ENCODE data around the gene TMEM184A.

DNA sequence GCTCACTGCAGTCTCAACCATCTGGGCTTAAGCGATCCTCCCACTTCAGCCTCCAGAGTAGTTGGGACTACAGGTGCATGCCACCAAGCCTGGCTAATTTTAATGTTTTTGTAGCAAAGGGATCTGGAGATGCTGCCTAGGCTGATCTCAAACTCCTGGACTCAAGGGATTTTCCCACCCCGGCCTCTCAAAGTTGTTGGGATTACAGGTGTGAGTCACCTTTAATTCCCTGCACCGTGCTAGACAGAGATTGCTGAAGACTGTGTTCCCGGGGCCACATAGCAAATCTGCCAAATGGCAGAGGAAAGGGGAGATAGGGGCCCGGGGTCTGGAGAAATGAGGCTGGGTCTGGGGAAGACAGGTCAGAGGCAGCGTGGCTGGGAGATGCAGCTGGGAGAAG is 34.5 kb upstream of the TMEM184A start:
- TF ChIP-seq, protein P1, sequence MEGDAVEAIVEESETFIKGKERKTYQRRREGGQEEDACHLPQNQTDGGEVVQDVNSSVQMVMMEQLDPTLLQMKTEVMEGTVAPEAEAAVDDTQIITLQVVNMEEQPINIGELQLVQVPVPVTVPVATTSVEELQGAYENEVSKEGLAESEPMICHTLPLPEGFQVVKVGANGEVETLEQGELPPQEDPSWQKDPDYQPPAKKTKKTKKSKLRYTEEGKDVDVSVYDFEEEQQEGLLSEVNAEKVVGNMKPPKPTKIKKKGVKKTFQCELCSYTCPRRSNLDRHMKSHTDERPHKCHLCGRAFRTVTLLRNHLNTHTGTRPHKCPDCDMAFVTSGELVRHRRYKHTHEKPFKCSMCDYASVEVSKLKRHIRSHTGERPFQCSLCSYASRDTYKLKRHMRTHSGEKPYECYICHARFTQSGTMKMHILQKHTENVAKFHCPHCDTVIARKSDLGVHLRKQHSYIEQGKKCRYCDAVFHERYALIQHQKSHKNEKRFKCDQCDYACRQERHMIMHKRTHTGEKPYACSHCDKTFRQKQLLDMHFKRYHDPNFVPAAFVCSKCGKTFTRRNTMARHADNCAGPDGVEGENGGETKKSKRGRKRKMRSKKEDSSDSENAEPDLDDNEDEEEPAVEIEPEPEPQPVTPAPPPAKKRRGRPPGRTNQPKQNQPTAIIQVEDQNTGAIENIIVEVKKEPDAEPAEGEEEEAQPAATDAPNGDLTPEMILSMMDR (IDR thresholded peaks at IDR 0.05): no peak
- TF ChIP-seq POLR2AphosphoS5 (IDR thresholded peaks at IDR 0.05) (no peak), POLR2A (IDR thresholded peaks at IDR 0.05) (no peak), EP300 (IDR thresholded peaks at IDR 0.05) (no peak)

All from sigmoid colon (tissue), 4 donors.